H9 (cell line): ENCODE results near the gene INPP5B. TPM values are rescaled to one million over a fixed set of nuclear protein-coding genes. Genes with fewer than 3 reads are reported as not detected.
A peak's percentile ranks its signal among the peaks of the same experiment; 100 is the strongest.

Experiments
- DNase-seq: peaks from one replicate; pipeline ENCODE4 v3.0.0-alpha.2; 2017
- H2AFZ ChIP-seq: one replicate; pipeline ENCODE4 v1.6.1; 2013; ENCODE audit warnings: mild to moderate bottlenecking, low read length, control low read depth, moderate library complexity
- H2AK5ac ChIP-seq: 2 replicates; pipeline ENCODE4 v1.6.1; 2013; ENCODE audit warnings: low read length, control low read depth, mixed read lengths; ENCODE audit not compliant: insufficient read length
- H2BK120ac ChIP-seq: one replicate; pipeline ENCODE4 v1.6.1; 2013; ENCODE audit warnings: low read depth, mild to moderate bottlenecking, low read length, control low read depth, inconsistent platforms; ENCODE audit not compliant: poor library complexity, severe bottlenecking
- H2BK12ac ChIP-seq: 2 replicates; pipeline ENCODE4 v1.6.1; 2013; ENCODE audit warnings: low read length, control low read depth, mixed read lengths, low read depth; ENCODE audit not compliant: insufficient read length
- H2BK15ac ChIP-seq: 2 replicates; pipeline ENCODE4 v1.6.1; 2013; ENCODE audit warnings: low read depth, low read length, control low read depth
- H2BK20ac ChIP-seq: one replicate; pipeline ENCODE4 v1.6.1; 2013; ENCODE audit warnings: low read depth, mild to moderate bottlenecking, low read length, control low read depth, inconsistent platforms; ENCODE audit not compliant: poor library complexity, severe bottlenecking
- H2BK5ac ChIP-seq: 2 replicates; pipeline ENCODE4 v1.6.1; 2013; ENCODE audit warnings: low read length, control low read depth, mixed read lengths; ENCODE audit not compliant: insufficient read length
- H3K14ac ChIP-seq: 2 replicates; pipeline ENCODE4 v1.6.1; 2013; ENCODE audit warnings: low read length, control low read depth; ENCODE audit not compliant: insufficient read depth
- H3K18ac ChIP-seq: 2 replicates; pipeline ENCODE4 v1.6.1; 2013; ENCODE audit warnings: low read depth, mild to moderate bottlenecking, mixed read lengths, low read length, control low read depth; ENCODE audit not compliant: insufficient read length
- H3K23ac ChIP-seq: 2 replicates; pipeline ENCODE4 v1.6.1; 2013; ENCODE audit warnings: low read length, control low read depth, mixed read lengths, low read depth; ENCODE audit not compliant: insufficient read length
- H3K23me2 ChIP-seq: 2 replicates; pipeline ENCODE4 v1.6.1; 2013; ENCODE audit warnings: low read depth, mild to moderate bottlenecking, mixed read lengths, low read length, control low read depth; ENCODE audit not compliant: insufficient read length, poor library complexity, severe bottlenecking
- H3K27ac ChIP-seq: 2 replicates; pipeline ENCODE4 v1.5.1; 2013; ENCODE audit warnings: low read length, control low read depth, mixed read lengths, low read depth; ENCODE audit not compliant: insufficient read length
- H3K27me3 ChIP-seq: 2 replicates; pipeline ENCODE4 v1.6.1; 2013; ENCODE audit warnings: low read length, control low read depth, inconsistent platforms; ENCODE audit not compliant: insufficient read depth
- H3K4ac ChIP-seq: 2 replicates; pipeline ENCODE4 v1.6.1; 2013; ENCODE audit warnings: low read depth, mild to moderate bottlenecking, control low read depth, inconsistent platforms, low read length, moderate library complexity
- H3K4me1 ChIP-seq: 2 replicates; pipeline ENCODE4 v1.6.1; 2013; ENCODE audit warnings: low read length, control low read depth, inconsistent platforms; ENCODE audit not compliant: insufficient read depth
- H3K4me2 ChIP-seq: 2 replicates; pipeline ENCODE4 v1.6.1; 2013; ENCODE audit warnings: low read length, control low read depth, mixed read lengths; ENCODE audit not compliant: insufficient read length, insufficient read depth
- H3K56ac ChIP-seq: 2 replicates; pipeline ENCODE4 v1.6.1; 2013; ENCODE audit warnings: low read depth, mild to moderate bottlenecking, mixed read lengths, low read length, control low read depth; ENCODE audit not compliant: insufficient read length
- H3K79me1 ChIP-seq: 2 replicates; pipeline ENCODE4 v1.6.1; 2013; ENCODE audit warnings: low read depth, mild to moderate bottlenecking, moderate library complexity, low read length, control low read depth, inconsistent platforms; ENCODE audit not compliant: insufficient read depth, poor library complexity, severe bottlenecking
- H3K79me2 ChIP-seq: 2 replicates; pipeline ENCODE4 v1.6.1; 2013; ENCODE audit warnings: low read length, control low read depth, inconsistent platforms; ENCODE audit not compliant: insufficient read depth
- H3K9ac ChIP-seq: 2 replicates; pipeline ENCODE4 v1.6.1; 2013; ENCODE audit warnings: low read length, control low read depth, mixed read lengths; ENCODE audit not compliant: insufficient read length; ENCODE audit errors: extremely low read depth
- H3K9me3 ChIP-seq: one replicate; pipeline ENCODE4 v1.6.1; 2013; ENCODE audit warnings: low read depth, low read length, inconsistent platforms; ENCODE audit not compliant: control insufficient read depth
- H3T11ph ChIP-seq: one replicate; pipeline ENCODE4 v1.6.1; 2013; ENCODE audit warnings: mild to moderate bottlenecking, low read length, control low read depth, inconsistent platforms
- H4K20me1 ChIP-seq: one replicate; pipeline ENCODE4 v1.6.1; 2013; ENCODE audit not compliant: control insufficient read depth, insufficient read length, insufficient read depth
- H4K5ac ChIP-seq: 2 replicates; pipeline ENCODE4 v1.6.1; 2013; ENCODE audit warnings: low read depth, mild to moderate bottlenecking, mixed read lengths, low read length, control low read depth; ENCODE audit not compliant: insufficient read length
- H4K8ac ChIP-seq: replicated peaks from 2 replicates; pipeline ENCODE4 v1.6.1; 2013; ENCODE audit warnings: low read length, control low read depth, mixed read lengths, low read depth; ENCODE audit not compliant: insufficient read length
- H4K91ac ChIP-seq: 2 replicates; pipeline ENCODE4 v1.6.1; 2013; ENCODE audit warnings: low read depth, mild to moderate bottlenecking, moderate library complexity, mixed read lengths, low read length, control low read depth; ENCODE audit not compliant: insufficient read length
- H3K27ac Mint-ChIP-seq, 3 experiments: 2 replicates in 2 of 3; 3 replicates in 1 of 3; pipeline ENCODE4 v1.8.0; 2020 to 2021; ENCODE audit warnings: mixed read lengths in 3 of 3, mild to moderate bottlenecking in 1 of 3, moderate library complexity in 1 of 3
- H3K27me3 Mint-ChIP-seq: 2 replicates; pipeline ENCODE4 v1.8.0; 2021; ENCODE audit warnings: low read depth, mild to moderate bottlenecking, moderate library complexity, mixed read lengths
- H3K36me3 Mint-ChIP-seq, 3 experiments: 2 replicates in 2 of 3; 3 replicates in 1 of 3; pipeline ENCODE4 v1.8.0; 2020 to 2021; ENCODE audit warnings: low read depth in 3 of 3, mixed read lengths in 3 of 3; ENCODE audit not compliant: insufficient read depth in 1 of 3
- H3K4me1 Mint-ChIP-seq, 2 experiments: 2 replicates each; pipeline ENCODE4 v1.8.0; 2020; ENCODE audit warnings: mixed read lengths in 2 of 2
- H3K4me3 Mint-ChIP-seq, 2 experiments: 2 replicates in 1 of 2; 3 replicates in 1 of 2; pipeline ENCODE4 v1.8.0; 2020 to 2021; ENCODE audit warnings: mild to moderate bottlenecking in 2 of 2, mixed read lengths in 2 of 2, moderate library complexity in 1 of 2
- H3K9me3 Mint-ChIP-seq, 2 experiments: 2 replicates in 1 of 2; 3 replicates in 1 of 2; pipeline ENCODE4 v1.8.0; 2020; ENCODE audit warnings: mild to moderate bottlenecking in 2 of 2, mixed read lengths in 2 of 2, moderate library complexity in 1 of 2
- CTCF ChIP-seq: fragments of 200-600 bp; sonication (generic); conservative IDR thresholded peaks from 3 replicates; pipeline ENCODE4 v1.8.0; 2021; ENCODE audit warnings: antibody characterized with exemption, mild to moderate bottlenecking
- WGBS: extraction: QIAGEN DNeasy Blood & Tissue Kit; methylation state at CpG from one replicate; pipeline ENCODE4 v1.1.7; 2013; ENCODE audit warnings: missing lambda C conversion rate, low lambda C conversion rate, mixed read lengths; ENCODE audit not compliant: insufficient read length; ENCODE audit errors: extremely low coverage; 5-methylcytosine and 5-hydroxymethylcytosine counted together
- total RNA-seq: library from RNA; stranded (reverse); gene quantifications from 2 replicates; pipeline ENCODE4 v1.2.1, GENCODE V29; 2021

The INPP5B gene
- total RNA-seq, 1 experiment from 2014 or later: 28.2 TPM

- H3K27ac ChIP-seq: no peak overlapping the region
- WGBS: no CpG with 5 or more reads among the region's 4 CpGs
- H3T11ph ChIP-seq: no peak overlapping the region
- no peaks in the 10 kb centered on the region for H3K27me3 ChIP-seq
- Mint-ChIP-seq H3K4me1 (peaks cover 14 to 16% of the 10 kb centered on the region in 2 experiments), H3K4me3 (peak overlapping the region in 1 of 2 experiments; percentile 46; a peak in 2 of 5 replicates), H3K27ac (no peak overlapping the region), H3K9me3 (no peaks in the 10 kb centered on the region), H3K27me3 (no peaks in the 10 kb centered on the region; the same call in 1 of the 2 replicates), H3K36me3 (peaks cover 3 to 6% (median 4%) of the 10 kb centered on the region in 3 experiments; a peak in 4 of 7 replicates)
- no peak overlapping the region for H2BK12ac ChIP-seq
- H3K79me1 ChIP-seq: peaks cover 3% of the 10 kb centered on the region
- no peak overlapping the region for H3K56ac ChIP-seq
- H3K4me2 ChIP-seq: no peak overlapping the region
- H4K8ac ChIP-seq: no peak overlapping the region
- H3K18ac ChIP-seq: no peak overlapping the region
- H2BK15ac ChIP-seq: no peak overlapping the region
- no peak overlapping the region for H2BK20ac ChIP-seq
- no peak overlapping the region for H2AK5ac ChIP-seq
- H3K4ac ChIP-seq: no peak overlapping the region
- no peaks in the 10 kb centered on the region for H3K79me2 ChIP-seq
- H3K9ac ChIP-seq: no peak overlapping the region
- no peak overlapping the region for H3K23ac ChIP-seq
- H3K23me2 ChIP-seq: peaks cover 6% of the 10 kb centered on the region
- H2BK120ac ChIP-seq: no peak overlapping the region
- DNase-seq: no peak
- no peak for TF ChIP-seq CTCF
- no peak overlapping the region for H4K91ac ChIP-seq
- H3K9me3 ChIP-seq: no peaks in the 10 kb centered on the region
- no peaks in the 10 kb centered on the region for H4K20me1 ChIP-seq
- no peak overlapping the region for H2AFZ ChIP-seq
- H2BK5ac ChIP-seq: no peak overlapping the region
- H3K4me1 ChIP-seq: no peaks in the 10 kb centered on the region
- H4K5ac ChIP-seq: no peak overlapping the region
- no peak overlapping the region for H3K14ac ChIP-seq
Observed at GRCh38 chr1:37932759-37933158, 14.1 kb downstream of the INPP5B start.
